Liver (tissue), 9 donors: ENCODE measurements around the gene KCNS3. TPM values are rescaled to one million over a fixed set of nuclear protein-coding genes. Genes with fewer than 3 reads are reported as not detected.

Source experiments
- DNase-seq: peaks from one replicate; pipeline ENCODE4 v3.0.0-alpha.2; 2017; ENCODE audit warnings: low spot score
- H3K27ac ChIP-seq, 2 donors: one replicate each; pipeline ENCODE4 v1.7.0; 2013; ENCODE audit warnings: inconsistent platforms in 2 of 2, low read length in 2 of 2, control low read depth in 1 of 2, low read depth in 1 of 2, mild to moderate bottlenecking in 1 of 2
- H3K27me3 ChIP-seq, 4 donors: one replicate each; pipeline versions ENCODE4 v1.6.1 to v1.7.0; 2013; ENCODE audit warnings: low read length in 3 of 4, inconsistent platforms in 1 of 4, mild to moderate bottlenecking in 1 of 4, moderate library complexity in 1 of 4; ENCODE audit not compliant: control insufficient read depth in 4 of 4, insufficient read depth in 4 of 4
- H3K36me3 ChIP-seq, 4 donors: one replicate each; pipeline versions ENCODE4 v1.6.1 to v1.7.0; 2013; ENCODE audit warnings: low read length in 3 of 4, mild to moderate bottlenecking in 3 of 4, low read depth in 1 of 4, moderate library complexity in 1 of 4; ENCODE audit not compliant: control insufficient read depth in 4 of 4, insufficient read depth in 3 of 4
- H3K4me1 ChIP-seq, 4 donors: one replicate each; pipeline versions ENCODE4 v1.6.1 to v1.7.0; 2013; ENCODE audit warnings: low read length in 3 of 4, mild to moderate bottlenecking in 3 of 4, moderate library complexity in 1 of 4; ENCODE audit not compliant: control insufficient read depth in 4 of 4, insufficient read depth in 4 of 4
- H3K4me3 ChIP-seq, 3 donors: one replicate each; pipeline versions ENCODE4 v1.6.1 to v1.7.0; 2013; ENCODE audit warnings: low read length in 3 of 3, control low read depth in 1 of 3, low read depth in 1 of 3, mild to moderate bottlenecking in 1 of 3
- H3K9ac ChIP-seq, 2 donors: one replicate each; pipeline ENCODE4 v1.7.0; 2013; ENCODE audit warnings: low read length in 2 of 2, mild to moderate bottlenecking in 2 of 2, moderate library complexity in 2 of 2, control low read depth in 1 of 2, low read depth in 1 of 2
- H3K9me3 ChIP-seq, 4 donors: one replicate each; pipeline versions ENCODE4 v1.6.1 to v1.7.0; 2013; ENCODE audit warnings: low read length in 3 of 4; ENCODE audit not compliant: control insufficient read depth in 4 of 4
- EGR1 ChIP-seq, 2 donors: IDR thresholded peaks; 2 replicates each; pipeline ENCODE4 v1.6.1; 2016 to 2018; ENCODE audit warnings: antibody characterized with exemption in 2 of 2, low read depth in 2 of 2
- FOXA1 ChIP-seq: IDR thresholded peaks from 2 replicates; pipeline ENCODE4 v1.6.1; 2016; ENCODE audit warnings: antibody characterized with exemption
- FOXA2 ChIP-seq: IDR thresholded peaks from 2 replicates; pipeline ENCODE4 v1.6.1; 2016; ENCODE audit warnings: antibody characterized with exemption
- GABPA ChIP-seq, 2 donors: IDR thresholded peaks in 1 of 2; conservative IDR thresholded peaks in 1 of 2; 2 replicates each; pipeline ENCODE4 v1.6.1; 2016; ENCODE audit warnings: antibody characterized with exemption in 2 of 2, mild to moderate bottlenecking in 1 of 2, moderate library complexity in 1 of 2
- HNF4A ChIP-seq, 2 donors: conservative IDR thresholded peaks; 2 replicates each; pipeline ENCODE4 v1.6.1; 2016; ENCODE audit warnings: antibody characterized with exemption in 2 of 2, mild to moderate bottlenecking in 2 of 2
- HNF4G ChIP-seq: IDR thresholded peaks from 2 replicates; pipeline ENCODE4 v1.6.1; 2016; ENCODE audit warnings: antibody characterized with exemption
- JUND ChIP-seq, 2 donors: IDR thresholded peaks; 2 replicates each; pipeline ENCODE4 v1.6.1; 2016; ENCODE audit warnings: antibody characterized with exemption in 2 of 2
- NR2F2 ChIP-seq: IDR thresholded peaks from 2 replicates; pipeline ENCODE4 v1.6.1; 2016; ENCODE audit warnings: antibody characterized with exemption
- SP1 ChIP-seq: IDR thresholded peaks from 2 replicates; pipeline ENCODE4 v1.6.1; 2018; ENCODE audit warnings: antibody characterized with exemption, mild to moderate bottlenecking
- TAF1 ChIP-seq: conservative IDR thresholded peaks from 2 replicates; pipeline ENCODE4 v1.6.1; 2016; ENCODE audit warnings: antibody characterized with exemption, mild to moderate bottlenecking
- YY1 ChIP-seq: IDR thresholded peaks from 2 replicates; pipeline ENCODE4 v1.6.1; 2016; ENCODE audit warnings: antibody characterized with exemption, mild to moderate bottlenecking
- WGBS: extraction: QIAGEN DNeasy Blood & Tissue Kit; methylation state at CpG from one replicate; pipeline ENCODE4 v1.1.7; 2013; 5-methylcytosine and 5-hydroxymethylcytosine counted together
- polyA plus RNA-seq, 2 donors: library from polyadenylated mRNA; stranded (reverse) in 1 of 2; unstranded in 1 of 2; fragments of 200-250 nt in 1 of 2; fragments of >200 nt in 1 of 2; fragmentation: Nextera tagmentation in 1 of 2; extraction: Ambion mirVana in 1 of 2; gene quantifications; one replicate each; pipeline versions ENCODE4 v1.2.1 to v1.2.3, GENCODE V29; 2013 to 2015
- total RNA-seq, 2 donors: library from RNA; depleted of rRNA; stranded (reverse); fragments of >200 nt; gene quantifications; one replicate each; pipeline ENCODE4 v1.2.3, GENCODE V29; 2014
- TF ChIP-seq, protein P1 (sequence below): IDR thresholded peaks from 2 replicates; pipeline ENCODE4 v1.6.1; 2016; ENCODE audit warnings: antibody characterized with exemption
- TF ChIP-seq, protein P2 (sequence below): fragments of 150-350 bp; IDR thresholded peaks from 2 replicates; pipeline ENCODE4 v1.5.1; 2017; ENCODE audit warnings: improper control_type of control experiment, low read depth, low read length; ENCODE audit not compliant: missing input control
- TF ChIP-seq, protein P3 (sequence below): IDR thresholded peaks from 2 replicates; pipeline ENCODE4 v1.6.1; 2016; ENCODE audit warnings: antibody characterized with exemption
- donor health status: healthy.
- donor health status: healthy.
- donor health status: healthy.
- donor health status: healthy.
- donor health status: healthy.

Gene KCNS3
- total and polyA plus RNA-seq, 4 donors, result 0.56 to 2.8 (median 1.7) TPM

DNA sequence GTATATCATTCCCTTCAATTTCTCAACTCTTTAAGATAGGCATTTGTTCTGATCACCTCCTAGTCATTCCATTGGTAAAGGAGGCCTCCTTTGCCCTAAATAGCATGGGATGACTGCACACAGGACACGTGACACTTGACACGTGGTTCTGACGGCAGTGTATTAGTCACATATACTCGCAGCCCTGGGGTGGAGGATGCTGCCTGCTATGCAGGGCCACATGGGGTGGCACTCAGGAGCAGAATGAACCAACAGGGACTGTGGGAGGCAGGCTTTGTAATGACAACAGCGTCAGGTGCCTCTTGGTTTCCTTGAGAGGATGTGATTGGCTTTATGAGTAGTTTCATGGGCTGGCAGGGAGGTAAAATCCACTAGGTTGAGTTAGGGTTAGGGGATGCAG lies 9.3 kb upstream of the KCNS3 start:
- Histone ChIP-seq H3K27ac (no peak overlapping the region), H3K9me3 (no peaks in the 10 kb centered on the region), H3K4me1 (peaks cover 0 to 9% (median 2%) of the 10 kb centered on the region in 4 donors), H3K27me3 (no peaks in the 10 kb centered on the region), H3K4me3 (no peak overlapping the region), H3K36me3 (no peaks in the 10 kb centered on the region), H3K9ac (no peak overlapping the region)
- 88% methylated on average over 5 of the region's 5 CpGs for WGBS
- TF ChIP-seq NR2F2, result no peak
- TF ChIP-seq, protein P1, sequence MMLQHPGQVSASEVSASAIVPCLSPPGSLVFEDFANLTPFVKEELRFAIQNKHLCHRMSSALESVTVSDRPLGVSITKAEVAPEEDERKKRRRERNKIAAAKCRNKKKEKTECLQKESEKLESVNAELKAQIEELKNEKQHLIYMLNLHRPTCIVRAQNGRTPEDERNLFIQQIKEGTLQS, result no peak
- TF ChIP-seq SP1, result no peak
- no peak for TF ChIP-seq FOXA1
- TF ChIP-seq FOXA2, result no peak
- TF ChIP-seq, protein P2, sequence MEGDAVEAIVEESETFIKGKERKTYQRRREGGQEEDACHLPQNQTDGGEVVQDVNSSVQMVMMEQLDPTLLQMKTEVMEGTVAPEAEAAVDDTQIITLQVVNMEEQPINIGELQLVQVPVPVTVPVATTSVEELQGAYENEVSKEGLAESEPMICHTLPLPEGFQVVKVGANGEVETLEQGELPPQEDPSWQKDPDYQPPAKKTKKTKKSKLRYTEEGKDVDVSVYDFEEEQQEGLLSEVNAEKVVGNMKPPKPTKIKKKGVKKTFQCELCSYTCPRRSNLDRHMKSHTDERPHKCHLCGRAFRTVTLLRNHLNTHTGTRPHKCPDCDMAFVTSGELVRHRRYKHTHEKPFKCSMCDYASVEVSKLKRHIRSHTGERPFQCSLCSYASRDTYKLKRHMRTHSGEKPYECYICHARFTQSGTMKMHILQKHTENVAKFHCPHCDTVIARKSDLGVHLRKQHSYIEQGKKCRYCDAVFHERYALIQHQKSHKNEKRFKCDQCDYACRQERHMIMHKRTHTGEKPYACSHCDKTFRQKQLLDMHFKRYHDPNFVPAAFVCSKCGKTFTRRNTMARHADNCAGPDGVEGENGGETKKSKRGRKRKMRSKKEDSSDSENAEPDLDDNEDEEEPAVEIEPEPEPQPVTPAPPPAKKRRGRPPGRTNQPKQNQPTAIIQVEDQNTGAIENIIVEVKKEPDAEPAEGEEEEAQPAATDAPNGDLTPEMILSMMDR, result no peak
- no peak for TF ChIP-seq HNF4A (conservative IDR thresholded peaks at IDR 0.05)
- TF ChIP-seq TAF1, result no peak
- TF ChIP-seq HNF4G, result no peak
- no peak for TF ChIP-seq JUND (IDR thresholded peaks at IDR 0.05)
- TF ChIP-seq, protein P3, sequence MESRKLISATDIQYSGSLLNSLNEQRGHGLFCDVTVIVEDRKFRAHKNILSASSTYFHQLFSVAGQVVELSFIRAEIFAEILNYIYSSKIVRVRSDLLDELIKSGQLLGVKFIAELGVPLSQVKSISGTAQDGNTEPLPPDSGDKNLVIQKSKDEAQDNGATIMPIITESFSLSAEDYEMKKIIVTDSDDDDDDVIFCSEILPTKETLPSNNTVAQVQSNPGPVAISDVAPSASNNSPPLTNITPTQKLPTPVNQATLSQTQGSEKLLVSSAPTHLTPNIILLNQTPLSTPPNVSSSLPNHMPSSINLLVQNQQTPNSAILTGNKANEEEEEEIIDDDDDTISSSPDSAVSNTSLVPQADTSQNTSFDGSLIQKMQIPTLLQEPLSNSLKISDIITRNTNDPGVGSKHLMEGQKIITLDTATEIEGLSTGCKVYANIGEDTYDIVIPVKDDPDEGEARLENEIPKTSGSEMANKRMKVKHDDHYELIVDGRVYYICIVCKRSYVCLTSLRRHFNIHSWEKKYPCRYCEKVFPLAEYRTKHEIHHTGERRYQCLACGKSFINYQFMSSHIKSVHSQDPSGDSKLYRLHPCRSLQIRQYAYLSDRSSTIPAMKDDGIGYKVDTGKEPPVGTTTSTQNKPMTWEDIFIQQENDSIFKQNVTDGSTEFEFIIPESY, result no peak
- no peak for TF ChIP-seq GABPA (IDR thresholded peaks at IDR 0.05 in 1 of 2, conservative IDR thresholded peaks at IDR 0.05 in 1 of 2)
- DNase-seq, result no peak

DNA sequence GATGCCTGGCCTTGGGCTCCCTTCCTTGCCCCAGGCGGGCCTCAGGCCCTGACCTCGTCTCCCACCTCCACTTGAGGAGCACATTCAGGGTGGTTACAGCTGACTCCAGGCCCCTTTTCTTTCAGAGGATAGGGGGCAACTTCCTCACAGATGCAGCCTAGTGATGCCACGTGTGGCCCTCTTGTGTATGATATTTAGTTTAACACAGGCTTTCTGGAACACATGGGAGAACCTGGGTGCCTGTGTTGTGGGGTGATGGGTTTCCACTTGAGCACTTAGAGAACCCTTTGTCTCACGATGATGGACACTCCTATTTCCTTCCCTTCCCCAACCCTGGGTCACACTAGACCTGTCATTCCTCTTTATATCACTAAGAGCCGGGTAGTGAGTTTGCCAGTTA lies 6.8 kb upstream of the KCNS3 start:
- Histone ChIP-seq H3K4me1 (peaks cover 0 to 9% (median 2%) of the 10 kb centered on the region in 4 donors), H3K36me3 (no peaks in the 10 kb centered on the region), H3K4me3 (no peak overlapping the region), H3K27ac (no peak overlapping the region), H3K9ac (no peak overlapping the region), H3K9me3 (no peaks in the 10 kb centered on the region), H3K27me3 (no peaks in the 10 kb centered on the region)
- 85% methylated on average over 5 of the region's 5 CpGs for WGBS
- TF ChIP-seq HNF4A (conservative IDR thresholded peaks at IDR 0.05) (no peak), EGR1 (IDR thresholded peaks at IDR 0.05; ENCODE audit: low read depth in 2 of 2) (no peak), YY1 (no peak), JUND (IDR thresholded peaks at IDR 0.05) (no peak)
- TF ChIP-seq, protein P3, result no peak
- no peak for DNase-seq
